ENCODE results near the gene SIRPD. TPM values are rescaled to one million over a fixed set of nuclear protein-coding genes. Genes with fewer than 3 reads are reported as not detected.

SIRPD gene
- total and polyA plus RNA-seq, 8 donors = 0.08 to 1.6 (median 0.79) TPM; not detected in 5

GRCh38 chr20:1563598-1563997 lies 6.1 kb upstream of the SIRPD start:
- DNase-seq = no peak
- H3K4me3 ChIP-seq = no peak overlapping the region
- peak overlapping the region in 1 of 2 donors; percentile 57 for H3K27ac ChIP-seq
- no peaks in the 10 kb centered on the region for H3K27me3 ChIP-seq
- peaks cover 0 to 20% of the 10 kb centered on the region in 2 donors for H3K4me1 ChIP-seq
- TF ChIP-seq, protein P1, sequence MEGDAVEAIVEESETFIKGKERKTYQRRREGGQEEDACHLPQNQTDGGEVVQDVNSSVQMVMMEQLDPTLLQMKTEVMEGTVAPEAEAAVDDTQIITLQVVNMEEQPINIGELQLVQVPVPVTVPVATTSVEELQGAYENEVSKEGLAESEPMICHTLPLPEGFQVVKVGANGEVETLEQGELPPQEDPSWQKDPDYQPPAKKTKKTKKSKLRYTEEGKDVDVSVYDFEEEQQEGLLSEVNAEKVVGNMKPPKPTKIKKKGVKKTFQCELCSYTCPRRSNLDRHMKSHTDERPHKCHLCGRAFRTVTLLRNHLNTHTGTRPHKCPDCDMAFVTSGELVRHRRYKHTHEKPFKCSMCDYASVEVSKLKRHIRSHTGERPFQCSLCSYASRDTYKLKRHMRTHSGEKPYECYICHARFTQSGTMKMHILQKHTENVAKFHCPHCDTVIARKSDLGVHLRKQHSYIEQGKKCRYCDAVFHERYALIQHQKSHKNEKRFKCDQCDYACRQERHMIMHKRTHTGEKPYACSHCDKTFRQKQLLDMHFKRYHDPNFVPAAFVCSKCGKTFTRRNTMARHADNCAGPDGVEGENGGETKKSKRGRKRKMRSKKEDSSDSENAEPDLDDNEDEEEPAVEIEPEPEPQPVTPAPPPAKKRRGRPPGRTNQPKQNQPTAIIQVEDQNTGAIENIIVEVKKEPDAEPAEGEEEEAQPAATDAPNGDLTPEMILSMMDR (IDR thresholded peaks at IDR 0.05) = no peak
- H3K9me3 ChIP-seq = no peaks in the 10 kb centered on the region
- ATAC-seq = no peak
- peaks cover 0 to 14% of the 10 kb centered on the region in 2 donors for H3K36me3 ChIP-seq
- intact Hi-C loops (cut with DNase I) = no loop called here

- no peaks in the 10 kb centered on the region for H3K27me3 ChIP-seq
- H3K27ac ChIP-seq = peak overlapping the region in 1 of 2 donors; percentile 57
- ATAC-seq (no peak), DNase-seq (no peak)
- no peak overlapping the region for H3K4me3 ChIP-seq
- TF ChIP-seq, protein P1 (IDR thresholded peaks at IDR 0.05) = no peak
- H3K36me3 ChIP-seq = peaks cover 0 to 14% of the 10 kb centered on the region in 2 donors
- intact Hi-C loops (cut with DNase I) = no loop called here
- no peaks in the 10 kb centered on the region for H3K9me3 ChIP-seq
- peaks cover 0 to 18% of the 10 kb centered on the region in 2 donors for H3K4me1 ChIP-seq
Observed at GRCh38 chr20:1562622-1563021, 5.1 kb upstream of the SIRPD start.

DNA sequence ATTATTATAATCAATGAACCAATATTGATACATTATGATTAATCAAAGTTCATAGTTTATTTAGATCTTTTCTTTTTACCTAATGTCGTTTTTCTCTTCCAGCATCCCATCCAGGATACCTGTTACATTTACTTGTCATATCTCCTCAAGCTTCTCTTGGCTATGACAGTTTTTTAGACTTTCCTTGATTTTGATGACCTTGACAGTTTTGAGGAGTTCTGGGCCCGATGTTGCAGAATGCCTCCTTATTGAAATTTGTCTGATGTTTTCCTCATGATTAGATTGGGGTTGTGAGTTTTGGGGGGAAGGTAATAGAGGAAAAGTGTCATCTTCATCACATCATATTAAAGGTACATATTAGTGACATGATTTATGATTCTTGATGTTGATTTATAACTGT lies 3.8 kb upstream of the SIRPD start:
- no peak overlapping the region for H3K27ac ChIP-seq
- no peak overlapping the region for H3K4me3 ChIP-seq
- H3K36me3 ChIP-seq = peaks cover 0 to 14% of the 10 kb centered on the region in 2 donors
- H3K4me1 ChIP-seq = peaks cover 0 to 14% of the 10 kb centered on the region in 2 donors
- ATAC-seq (no peak), DNase-seq (no peak)
- H3K9me3 ChIP-seq = peaks cover 0 to 3% of the 10 kb centered on the region in 2 donors
- TF ChIP-seq, protein P1 (IDR thresholded peaks at IDR 0.05) = no peak
- intact Hi-C loops (cut with DNase I) = no loop called here
- no peaks in the 10 kb centered on the region for H3K27me3 ChIP-seq

- Histone ChIP-seq H3K36me3 (no peaks in the 10 kb centered on the region), H3K4me3 (no peak overlapping the region), H3K4me1 (no peaks in the 10 kb centered on the region), H3K27me3 (no peaks in the 10 kb centered on the region), H3K27ac (no peak overlapping the region), H3K9me3 (peaks cover 0 to 8% of the 10 kb centered on the region in 2 donors)
- no peak for ATAC-seq
- TF ChIP-seq, protein P1 (IDR thresholded peaks at IDR 0.05) = no peak
- intact Hi-C loops (cut with DNase I) = no loop called here
- no peak for DNase-seq
Observed at GRCh38 chr20:1555952-1556351, 1.6 kb downstream of the SIRPD start.

DNA sequence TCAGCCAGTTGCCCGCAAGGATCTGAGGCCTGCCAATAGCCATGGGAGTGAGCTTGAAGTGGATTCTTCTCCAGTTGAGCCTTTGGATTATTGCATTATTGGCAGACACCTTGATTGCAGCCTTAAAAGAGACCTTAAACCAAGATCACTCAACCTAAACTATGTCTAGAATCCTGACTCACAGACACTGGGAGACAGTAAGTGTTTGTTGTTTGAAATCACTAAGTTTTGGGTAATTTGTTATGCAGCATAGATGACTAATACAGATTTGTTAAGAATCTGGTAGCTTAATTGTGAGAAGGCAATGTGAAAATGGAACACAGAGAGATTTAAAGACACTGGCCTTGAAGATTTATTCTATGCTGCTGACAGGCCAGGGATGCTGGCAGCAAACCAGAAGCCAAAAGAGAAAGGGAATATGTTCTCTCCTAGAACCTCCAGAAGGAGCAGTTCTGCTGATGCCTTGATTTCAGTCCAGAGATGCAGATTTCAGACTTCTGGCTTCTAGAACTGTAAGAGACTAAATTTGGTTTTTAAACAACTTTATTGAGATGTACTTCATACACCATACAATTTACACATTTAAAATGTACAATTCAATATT lies 17.6 kb downstream of the SIRPD start:
- intact Hi-C loops (cut with DNase I) = no loop called here
- ATAC-seq (no peak), DNase-seq (no peak)
- H3K27me3 ChIP-seq = no peaks in the 10 kb centered on the region
- TF ChIP-seq, protein P1 (IDR thresholded peaks at IDR 0.05) = no peak
- peaks cover 0 to 33% of the 10 kb centered on the region in 2 donors for H3K4me1 ChIP-seq
- H3K4me3 ChIP-seq = no peak overlapping the region
- no peaks in the 10 kb centered on the region for H3K36me3 ChIP-seq
- H3K27ac ChIP-seq = no peak overlapping the region
- no peaks in the 10 kb centered on the region for H3K9me3 ChIP-seq
